ENCODE measurements around the gene BCL7A. TPM values are rescaled to one million over a fixed set of nuclear protein-coding genes. Genes with fewer than 3 reads are reported as not detected.

The BCL7A gene
- total RNA-seq, 6 experiments from 2014 or later: 3.5 to 6.4 (median 4.6) TPM

DNA sequence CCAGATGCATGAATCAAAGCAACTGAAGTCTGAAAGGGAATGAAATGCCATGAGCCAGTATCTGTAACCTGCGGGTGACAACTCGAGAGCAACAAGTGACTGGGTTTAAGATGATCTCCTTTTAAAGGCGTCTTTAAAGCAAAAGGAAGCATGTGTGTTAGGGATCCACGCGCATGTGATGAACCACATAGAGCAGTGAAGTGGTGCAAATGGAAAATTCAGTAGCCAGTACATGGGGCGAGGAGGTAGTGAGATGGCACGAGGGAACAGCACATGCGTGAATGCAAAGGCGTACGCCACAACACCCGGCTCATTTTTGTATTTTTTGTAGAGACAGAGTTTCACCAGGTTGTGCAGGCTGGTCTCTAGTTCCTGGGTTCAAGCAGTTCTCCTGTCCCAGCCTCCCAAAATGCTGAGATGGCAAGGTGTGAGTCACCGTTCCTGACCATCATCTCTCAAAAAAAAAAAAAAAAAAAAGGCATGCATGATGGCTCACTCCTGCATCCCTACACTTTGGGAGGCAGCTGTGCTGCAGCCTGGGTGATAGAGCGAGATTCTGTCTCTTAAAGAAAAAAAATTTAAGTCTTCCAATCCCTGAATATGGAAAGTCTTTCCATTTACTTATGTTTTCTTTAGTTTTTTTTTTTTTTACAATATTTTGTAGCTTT, 24.6 kb upstream of the BCL7A start:
- no peaks in the 10 kb centered on the region for H3K27me3 ChIP-seq
- intact Hi-C loops (cut with DNase I): no loop called here
- H3K36me3 ChIP-seq: no peaks in the 10 kb centered on the region
- H3K9me3 ChIP-seq: no peaks in the 10 kb centered on the region
- no peak overlapping the region for H3K4me3 ChIP-seq
- no peaks in the 10 kb centered on the region for H3K4me1 ChIP-seq
- WGBS (ENCODE audit: insufficient coverage, low coverage, low lambda C conversion rate, missing lambda C conversion rate): 78% methylated on average over 10 of the region's 13 CpGs
- TF ChIP-seq POLR2A (IDR thresholded peaks at IDR 0.05): no peak
- TF ChIP-seq, protein P1, sequence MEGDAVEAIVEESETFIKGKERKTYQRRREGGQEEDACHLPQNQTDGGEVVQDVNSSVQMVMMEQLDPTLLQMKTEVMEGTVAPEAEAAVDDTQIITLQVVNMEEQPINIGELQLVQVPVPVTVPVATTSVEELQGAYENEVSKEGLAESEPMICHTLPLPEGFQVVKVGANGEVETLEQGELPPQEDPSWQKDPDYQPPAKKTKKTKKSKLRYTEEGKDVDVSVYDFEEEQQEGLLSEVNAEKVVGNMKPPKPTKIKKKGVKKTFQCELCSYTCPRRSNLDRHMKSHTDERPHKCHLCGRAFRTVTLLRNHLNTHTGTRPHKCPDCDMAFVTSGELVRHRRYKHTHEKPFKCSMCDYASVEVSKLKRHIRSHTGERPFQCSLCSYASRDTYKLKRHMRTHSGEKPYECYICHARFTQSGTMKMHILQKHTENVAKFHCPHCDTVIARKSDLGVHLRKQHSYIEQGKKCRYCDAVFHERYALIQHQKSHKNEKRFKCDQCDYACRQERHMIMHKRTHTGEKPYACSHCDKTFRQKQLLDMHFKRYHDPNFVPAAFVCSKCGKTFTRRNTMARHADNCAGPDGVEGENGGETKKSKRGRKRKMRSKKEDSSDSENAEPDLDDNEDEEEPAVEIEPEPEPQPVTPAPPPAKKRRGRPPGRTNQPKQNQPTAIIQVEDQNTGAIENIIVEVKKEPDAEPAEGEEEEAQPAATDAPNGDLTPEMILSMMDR (IDR thresholded peaks at IDR 0.05): no peak
- ATAC-seq (no peak), DNase-seq (no peak)
- H3K27ac ChIP-seq: no peak overlapping the region

DNA sequence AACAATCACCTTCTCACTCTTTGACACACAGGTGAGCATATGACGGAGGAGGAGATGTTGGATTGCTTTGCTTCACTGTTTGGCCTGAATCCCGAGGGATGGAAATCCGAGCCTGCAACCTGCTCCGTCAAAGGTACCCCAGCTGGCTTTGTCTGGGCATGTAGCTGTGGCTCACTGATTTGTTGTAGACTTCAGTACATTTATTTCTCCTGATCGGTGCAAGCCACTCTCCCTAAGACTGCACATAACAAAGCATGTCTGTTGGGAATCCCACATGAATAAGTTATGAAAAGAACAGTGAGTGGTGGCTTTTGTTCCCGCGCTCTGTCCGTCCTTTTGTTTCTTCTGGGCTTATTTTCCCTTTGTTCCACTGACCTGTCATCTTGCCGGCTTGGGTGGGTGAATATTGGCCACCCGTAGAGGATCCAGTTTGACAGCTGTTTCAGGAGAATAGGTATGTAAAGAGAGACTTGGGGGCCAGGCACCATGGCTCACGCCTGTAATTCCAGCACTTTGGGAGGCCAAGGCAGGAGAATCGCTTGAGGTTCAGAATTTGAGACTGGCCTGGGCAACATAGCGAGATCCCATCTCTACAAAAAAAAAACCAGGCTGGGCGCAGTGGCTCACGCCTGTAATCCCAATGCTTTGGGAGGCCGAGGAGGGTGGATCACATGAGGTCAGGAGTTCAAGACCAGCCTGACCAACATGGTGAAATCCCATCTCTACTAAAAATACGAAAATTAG, 20.0 kb upstream of the BCL7A start:
- 91% methylated on average over 7 of the region's 17 CpGs for WGBS (ENCODE audit: insufficient coverage, low coverage, low lambda C conversion rate, missing lambda C conversion rate)
- H3K36me3 ChIP-seq: no peaks in the 10 kb centered on the region
- DNase-seq: no peak
- no peaks in the 10 kb centered on the region for H3K27me3 ChIP-seq
- TF ChIP-seq POLR2A (IDR thresholded peaks at IDR 0.05): no peak
- TF ChIP-seq, protein P1 (IDR thresholded peaks at IDR 0.05): no peak
- no peak overlapping the region for H3K27ac ChIP-seq
- intact Hi-C loops (cut with DNase I): no loop called here
- no peaks in the 10 kb centered on the region for H3K4me1 ChIP-seq
- no peaks in the 10 kb centered on the region for H3K9me3 ChIP-seq
- no peak overlapping the region for H3K4me3 ChIP-seq
- ATAC-seq: no peak

DNA sequence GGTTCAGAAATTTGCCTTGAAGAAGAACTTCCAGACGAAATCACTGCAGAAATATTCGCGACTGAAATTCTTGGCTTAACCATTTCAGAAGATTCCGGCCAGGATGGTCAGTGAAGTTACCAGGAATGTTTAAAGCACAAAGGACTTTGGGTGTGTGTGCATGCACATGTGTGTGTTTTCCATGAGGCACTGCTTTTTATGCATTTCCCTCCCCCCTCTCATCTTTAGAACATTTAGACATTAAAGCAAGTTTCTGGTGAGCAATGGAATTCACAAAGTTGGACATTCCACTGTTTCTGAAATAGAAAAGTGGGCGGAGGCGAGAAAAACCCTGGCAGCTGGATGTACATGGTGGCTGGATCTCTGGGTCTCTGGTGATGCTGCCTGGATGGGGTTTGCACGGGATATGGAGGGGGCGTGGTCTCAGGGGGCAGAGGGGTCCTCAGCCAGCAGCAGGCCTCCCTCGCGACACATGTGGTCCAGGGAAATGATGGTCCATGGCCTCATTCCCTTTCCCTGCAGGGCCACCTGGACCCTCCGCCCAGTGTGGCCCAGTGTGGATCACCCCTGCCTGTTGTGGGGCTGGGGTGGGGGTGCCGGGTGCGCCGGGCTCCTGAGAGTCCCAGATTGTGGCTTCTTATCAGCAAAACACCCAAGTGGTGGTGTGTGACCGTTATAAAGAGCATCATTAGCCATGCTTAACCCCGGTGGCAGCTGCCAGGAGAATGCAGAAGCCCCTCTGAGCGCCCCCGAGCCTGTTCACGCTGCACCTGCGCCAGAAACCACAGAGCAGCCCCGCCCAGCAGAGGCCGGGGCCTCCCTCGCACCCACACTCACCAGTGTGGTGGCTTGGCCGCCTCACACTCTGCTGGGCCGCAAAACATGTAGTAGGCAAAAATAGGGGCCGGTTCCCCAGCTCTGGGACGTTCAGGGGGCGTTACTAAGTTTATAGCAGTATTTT, 17.8 kb upstream of the BCL7A start:
- no peaks in the 10 kb centered on the region for H3K4me1 ChIP-seq
- DNase-seq (no peak), ATAC-seq (peak in 1 of 4 donors; percentile 38)
- H3K4me3 ChIP-seq: no peak overlapping the region
- WGBS (ENCODE audit: insufficient coverage, low coverage, low lambda C conversion rate, missing lambda C conversion rate): 82% methylated on average over 6 of the region's 28 CpGs
- no peaks in the 10 kb centered on the region for H3K36me3 ChIP-seq
- no peak overlapping the region for H3K27ac ChIP-seq
- no peaks in the 10 kb centered on the region for H3K27me3 ChIP-seq
- no peak for TF ChIP-seq POLR2A (IDR thresholded peaks at IDR 0.05)
- TF ChIP-seq, protein P1 (IDR thresholded peaks at IDR 0.05): no peak
- intact Hi-C loops (cut with DNase I): no loop called here
- H3K9me3 ChIP-seq: no peaks in the 10 kb centered on the region

DNA sequence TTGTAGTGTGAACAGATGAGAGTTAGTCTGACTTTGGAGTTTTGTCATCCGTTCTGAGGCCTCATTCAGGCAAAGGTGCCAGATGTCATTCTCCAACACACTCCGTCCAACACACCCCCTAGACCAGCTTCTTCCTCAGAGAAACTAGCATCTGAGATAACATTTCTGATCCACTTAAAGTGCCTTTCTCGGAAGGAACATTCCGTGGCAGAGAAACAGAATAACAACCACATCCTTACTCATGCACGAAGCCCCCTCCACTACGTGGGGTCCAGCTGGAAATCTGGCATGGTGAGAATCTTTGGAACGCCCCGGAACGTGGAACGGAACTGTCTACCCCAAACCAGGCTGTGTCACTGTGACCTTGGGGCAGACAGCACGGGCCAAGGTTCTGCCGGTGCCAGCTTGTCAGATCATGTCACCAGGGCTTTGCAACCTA, 17.0 kb upstream of the BCL7A start:
- ATAC-seq (no peak), DNase-seq (no peak)
- no peaks in the 10 kb centered on the region for H3K27me3 ChIP-seq
- 65% methylated on average over 12 of the region's 12 CpGs for WGBS (ENCODE audit: insufficient coverage, low coverage, low lambda C conversion rate, missing lambda C conversion rate)
- TF ChIP-seq POLR2A (IDR thresholded peaks at IDR 0.05): no peak
- TF ChIP-seq, protein P1 (IDR thresholded peaks at IDR 0.05): no peak
- intact Hi-C loops (cut with DNase I): no loop called here
- H3K9me3 ChIP-seq: no peaks in the 10 kb centered on the region
- no peak overlapping the region for H3K4me3 ChIP-seq
- H3K36me3 ChIP-seq: no peaks in the 10 kb centered on the region
- H3K4me1 ChIP-seq: no peaks in the 10 kb centered on the region
- H3K27ac ChIP-seq: no peak overlapping the region

Data from right lobe of liver (tissue), 6 donors.